SK-N-MC (cell line): ENCODE data around the gene SLC4A5.

Experiments used
- EZH2 ChIP-seq: fragments of 200-600 bp; sonication (generic); IDR thresholded peaks from one replicate; pipeline ENCODE4 v1.6.1; 2017; ENCODE audit warnings: antibody characterized with exemption
- POLR2AphosphoS5 ChIP-seq: IDR thresholded peaks from 2 replicates; pipeline ENCODE4 v1.6.1; 2012; ENCODE audit warnings: mild to moderate bottlenecking, low read depth, low read length, borderline replicate concordance

DNA sequence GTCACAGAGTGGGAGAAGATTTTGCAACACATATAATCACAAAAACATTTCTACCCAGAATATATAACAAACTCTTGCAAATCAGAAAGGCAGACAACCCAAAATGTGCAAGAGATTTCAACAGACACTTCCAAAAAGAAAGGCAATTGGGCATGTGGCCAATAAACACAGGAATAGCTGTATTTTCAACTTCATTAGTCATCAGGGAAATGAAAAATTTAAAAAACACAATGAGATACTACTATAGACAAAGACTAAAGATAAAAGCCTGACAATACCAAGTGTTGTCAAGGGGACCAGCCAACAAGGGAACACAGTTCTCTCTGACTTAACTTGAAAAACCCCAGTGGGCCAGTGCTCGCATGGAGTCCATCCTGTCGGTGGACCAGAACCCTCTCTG, 104.3 kb downstream of the SLC4A5 start:
- TF ChIP-seq EZH2 (no peak), POLR2AphosphoS5 (no peak)
